A549 treated with Hydrocortisone at 1 μM for 4 hours (cell line): ENCODE results near the gene MAGEA4. TPM values are rescaled to one million over a fixed set of nuclear protein-coding genes. Genes with fewer than 3 reads are reported as not detected.

ENCODE experiments used
- total RNA-seq: library from RNA; stranded (reverse); fragments of 200-300 nt; extraction: Qiagen RNA extraction; gene quantifications from 5 replicates; pipeline ENCODE4 v1.2.3, GENCODE V29; 2022

Gene MAGEA4, protein sequence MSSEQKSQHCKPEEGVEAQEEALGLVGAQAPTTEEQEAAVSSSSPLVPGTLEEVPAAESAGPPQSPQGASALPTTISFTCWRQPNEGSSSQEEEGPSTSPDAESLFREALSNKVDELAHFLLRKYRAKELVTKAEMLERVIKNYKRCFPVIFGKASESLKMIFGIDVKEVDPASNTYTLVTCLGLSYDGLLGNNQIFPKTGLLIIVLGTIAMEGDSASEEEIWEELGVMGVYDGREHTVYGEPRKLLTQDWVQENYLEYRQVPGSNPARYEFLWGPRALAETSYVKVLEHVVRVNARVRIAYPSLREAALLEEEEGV
- not detected in 5 replicates for total RNA-seq

DNA sequence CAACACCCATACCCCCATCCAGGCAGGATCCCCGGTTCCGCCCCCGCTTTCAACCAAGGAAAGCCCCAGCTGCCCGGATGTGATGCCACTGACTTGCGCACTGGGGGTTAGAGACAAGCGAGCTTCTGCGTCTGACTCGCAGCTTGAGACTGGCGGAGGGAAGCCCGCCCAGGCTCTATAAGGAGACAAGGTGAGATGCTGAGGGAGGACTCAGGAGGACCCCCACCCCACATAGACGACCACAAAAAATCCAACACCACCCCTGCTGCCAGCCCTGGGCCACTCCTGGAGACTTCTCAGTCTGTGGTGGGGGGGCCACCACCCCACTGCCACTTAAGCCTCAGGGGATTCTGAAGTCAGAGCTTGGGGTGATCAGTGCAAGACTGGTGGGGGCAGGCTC is at the start of gene MAGEA4:
TSS of gene MAGEA4 (plus strand) at position 110 of the 400 bp plus-strand sequence. CDS start 10,776 bp downstream, outside the sequence.

Other genes starting within 250 kb of the MAGEA4 start
- not detected in 5 replicates for gene PRRG3, start 217.4 kb upstream of the MAGEA4 start, total RNA-seq
- not detected in 5 replicates for gene FATE1, start 196.9 kb upstream of the MAGEA4 start, total RNA-seq
- gene CNGA2, start 178.1 kb upstream of the MAGEA4 start, total RNA-seq = not detected in 5 replicates
- gene GABRE, start 61.8 kb downstream of the MAGEA4 start, total RNA-seq = 16.1 to 20.9 TPM (median 17.7 TPM) in 5 replicates
- 0.05 TPM in 1 of 5 replicates, not detected in the others for gene MAGEA10, start 225.7 kb downstream of the MAGEA4 start, total RNA-seq